Progenitor cell of endocrine pancreas (in vitro differentiated cells): Measurements from ENCODE around the gene DRAM1. TPM values are rescaled to one million over a fixed set of nuclear protein-coding genes. Genes with fewer than 3 reads are reported as not detected.

Experiments
- DNase-seq: peaks from one replicate; pipeline ENCODE4 v3.0.0; 2021; ENCODE audit warnings: low spot score; ENCODE audit not compliant: unreplicated experiment
- H3K27ac Mint-ChIP-seq: 2 replicates; pipeline ENCODE4 v1.8.0; 2021; ENCODE audit warnings: mild to moderate bottlenecking, moderate library complexity, mixed read lengths
- H3K27me3 Mint-ChIP-seq: 2 replicates; pipeline ENCODE4 v1.8.0; 2021; ENCODE audit warnings: mixed read lengths
- H3K36me3 Mint-ChIP-seq: 2 replicates; pipeline ENCODE4 v1.8.0; 2022; ENCODE audit warnings: mixed read lengths; ENCODE audit not compliant: insufficient read depth
- H3K4me1 Mint-ChIP-seq: 2 replicates; pipeline ENCODE4 v1.8.0; 2021; ENCODE audit warnings: low read depth, mixed read lengths
- H3K4me3 Mint-ChIP-seq: 2 replicates; pipeline ENCODE4 v1.8.0; 2021; ENCODE audit warnings: low read depth, mild to moderate bottlenecking, moderate library complexity, mixed read lengths
- H3K9me3 Mint-ChIP-seq: 2 replicates; pipeline ENCODE4 v1.8.0; 2021; ENCODE audit warnings: low read depth, mixed read lengths
- CTCF ChIP-seq: fragments of 200-600 bp; sonication (generic); IDR thresholded peaks from one replicate; pipeline ENCODE4 v1.5.0; 2021; ENCODE audit warnings: antibody characterized with exemption, mild to moderate bottlenecking; ENCODE audit not compliant: unreplicated experiment
- total RNA-seq: library from RNA; stranded (reverse); gene quantifications from 2 replicates; pipeline ENCODE4 v1.2.1, GENCODE V29; 2021

DRAM1 gene
- total RNA-seq, 1 donor from 2014 or later, result 3.8 TPM

DNA sequence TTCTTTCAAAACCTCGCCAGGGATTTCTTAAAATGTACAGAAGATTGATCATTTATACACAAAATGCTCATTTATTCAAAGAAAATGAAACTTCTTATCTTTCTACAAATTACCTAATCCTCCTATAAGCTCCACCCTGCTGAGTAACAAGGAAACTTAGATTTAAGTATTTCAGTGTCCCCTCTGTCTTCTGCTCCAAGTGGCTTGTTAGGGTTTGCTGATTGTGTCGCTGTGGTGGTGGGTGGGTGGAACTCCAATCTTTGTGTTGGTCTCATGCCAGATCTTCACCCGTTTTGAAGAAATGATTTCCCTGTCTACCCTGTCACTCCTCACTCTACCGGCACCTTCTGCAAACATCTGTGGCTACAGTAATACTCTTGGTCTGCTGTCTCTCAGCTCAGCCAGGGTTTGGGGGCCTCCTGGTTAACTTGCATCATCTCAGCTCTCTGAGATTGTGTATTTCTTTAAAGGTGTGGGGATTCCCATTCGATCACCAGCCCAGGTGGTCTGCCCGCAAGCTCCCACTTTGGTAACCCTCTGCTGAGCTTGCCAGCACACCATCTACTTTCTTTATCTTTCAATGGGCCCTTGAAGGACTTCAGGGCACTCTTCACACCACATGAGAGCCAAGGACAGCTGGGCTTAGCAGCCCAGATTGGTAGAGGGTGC, 73.8 kb downstream of the DRAM1 start:
- H3K4me3 Mint-ChIP-seq, result no peak overlapping the region
- H3K27me3 Mint-ChIP-seq, result no peaks in the 10 kb centered on the region
- no peaks in the 10 kb centered on the region for H3K9me3 Mint-ChIP-seq
- no peak for TF ChIP-seq CTCF
- DNase-seq, result no peak
- H3K27ac Mint-ChIP-seq, result no peak overlapping the region
- H3K4me1 Mint-ChIP-seq, result no peaks in the 10 kb centered on the region
- H3K36me3 Mint-ChIP-seq, result no peaks in the 10 kb centered on the region

- Mint-ChIP-seq H3K27ac (no peak overlapping the region), H3K4me1 (no peaks in the 10 kb centered on the region), H3K4me3 (no peak overlapping the region), H3K9me3 (no peaks in the 10 kb centered on the region), H3K36me3 (no peaks in the 10 kb centered on the region), H3K27me3 (peaks cover 2% of the 10 kb centered on the region)
- DNase-seq, result no peak
- no peak for TF ChIP-seq CTCF
Measured at GRCh38 chr12:101954113-101954512, 76.7 kb downstream of the DRAM1 start.

DNA sequence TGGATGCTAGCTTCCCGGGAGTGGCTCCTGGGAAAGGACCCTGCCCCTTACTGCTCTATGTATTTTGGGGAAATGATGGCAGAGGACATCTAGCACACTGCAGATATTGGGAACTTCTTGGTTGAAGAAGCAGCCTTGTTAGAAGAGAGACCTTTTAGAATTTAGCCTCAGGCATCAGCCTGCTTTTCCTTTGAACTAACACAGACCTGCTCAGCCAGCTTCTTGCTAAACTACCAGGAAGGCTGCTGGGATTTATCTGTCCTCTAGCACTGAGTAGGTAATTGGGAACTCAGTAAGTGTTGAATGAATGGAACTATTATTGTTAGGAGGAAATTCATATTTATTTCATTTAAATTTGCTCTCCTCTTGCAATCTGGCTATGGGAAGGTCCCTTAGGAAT, 77.3 kb downstream of the DRAM1 start:
- no peak for TF ChIP-seq CTCF
- Mint-ChIP-seq H3K27ac (no peak overlapping the region), H3K4me1 (no peaks in the 10 kb centered on the region), H3K9me3 (peaks cover 2% of the 10 kb centered on the region), H3K4me3 (no peak overlapping the region), H3K36me3 (no peaks in the 10 kb centered on the region), H3K27me3 (peaks cover 2% of the 10 kb centered on the region)
- no peak for DNase-seq

DNA sequence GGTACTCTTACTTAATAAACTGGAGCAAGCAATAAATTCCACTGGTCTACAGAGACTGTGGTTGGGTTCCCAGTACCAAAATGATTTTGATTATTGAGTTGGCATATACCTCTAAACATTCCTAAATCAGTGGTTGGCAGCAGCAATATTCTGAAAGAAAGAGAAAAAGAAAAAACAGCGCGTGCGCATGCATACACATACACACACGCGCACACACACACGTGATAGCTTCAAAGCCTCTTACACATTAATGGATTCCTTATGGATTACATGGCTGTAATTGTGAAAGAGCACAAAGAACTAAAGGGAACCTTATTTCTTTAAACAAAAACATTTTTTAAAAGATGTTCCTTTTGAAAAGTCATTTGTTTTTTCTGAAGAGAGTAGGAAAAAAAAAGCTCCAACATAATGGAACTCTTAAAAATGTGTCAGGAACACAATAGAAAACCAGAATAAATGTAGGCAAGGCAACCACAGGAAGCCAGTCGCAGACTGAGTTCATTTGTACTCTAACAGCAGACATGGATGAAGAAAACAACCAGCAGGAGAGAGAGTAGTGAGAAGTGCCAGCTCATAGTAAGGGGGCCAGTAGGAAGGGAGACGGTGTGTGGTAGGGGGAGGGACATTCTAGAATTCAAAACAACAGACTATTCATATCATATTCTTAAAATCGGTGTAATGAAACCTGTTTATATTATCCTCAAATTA, 80.0 kb downstream of the DRAM1 start:
- H3K9me3 Mint-ChIP-seq, result peaks cover 8% of the 10 kb centered on the region
- no peaks in the 10 kb centered on the region for H3K4me1 Mint-ChIP-seq
- H3K36me3 Mint-ChIP-seq, result no peaks in the 10 kb centered on the region
- no peak for DNase-seq
- no peak overlapping the region for H3K27ac Mint-ChIP-seq
- peaks cover 8% of the 10 kb centered on the region for H3K27me3 Mint-ChIP-seq
- no peak overlapping the region for H3K4me3 Mint-ChIP-seq
- no peak for TF ChIP-seq CTCF

DNA sequence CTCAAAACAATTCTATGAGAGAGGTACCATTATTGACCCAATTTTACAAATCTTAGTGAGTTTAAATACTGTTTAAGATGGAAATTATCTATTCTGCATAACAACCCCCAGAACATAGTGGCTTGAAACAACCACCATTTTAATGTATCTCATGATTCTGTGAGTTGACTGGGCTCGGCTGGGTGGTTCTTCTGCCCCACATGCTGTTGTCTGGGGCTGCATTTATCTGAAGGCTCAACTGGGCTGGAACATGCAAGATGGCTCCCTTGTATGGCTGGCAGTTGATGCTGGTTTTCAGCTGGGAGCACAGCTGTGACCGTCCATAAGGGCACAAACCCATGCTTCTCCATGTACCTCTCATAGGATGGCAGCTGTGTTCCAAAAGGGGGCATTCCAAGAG, 82.2 kb downstream of the DRAM1 start:
- Mint-ChIP-seq H3K27me3 (peaks cover 13% of the 10 kb centered on the region), H3K4me3 (no peak overlapping the region), H3K27ac (no peak overlapping the region), H3K9me3 (peaks cover 8% of the 10 kb centered on the region), H3K36me3 (no peaks in the 10 kb centered on the region), H3K4me1 (no peaks in the 10 kb centered on the region)
- DNase-seq, result no peak
- TF ChIP-seq CTCF, result no peak
